ENCODE data around the gene TCOF1.

DNA sequence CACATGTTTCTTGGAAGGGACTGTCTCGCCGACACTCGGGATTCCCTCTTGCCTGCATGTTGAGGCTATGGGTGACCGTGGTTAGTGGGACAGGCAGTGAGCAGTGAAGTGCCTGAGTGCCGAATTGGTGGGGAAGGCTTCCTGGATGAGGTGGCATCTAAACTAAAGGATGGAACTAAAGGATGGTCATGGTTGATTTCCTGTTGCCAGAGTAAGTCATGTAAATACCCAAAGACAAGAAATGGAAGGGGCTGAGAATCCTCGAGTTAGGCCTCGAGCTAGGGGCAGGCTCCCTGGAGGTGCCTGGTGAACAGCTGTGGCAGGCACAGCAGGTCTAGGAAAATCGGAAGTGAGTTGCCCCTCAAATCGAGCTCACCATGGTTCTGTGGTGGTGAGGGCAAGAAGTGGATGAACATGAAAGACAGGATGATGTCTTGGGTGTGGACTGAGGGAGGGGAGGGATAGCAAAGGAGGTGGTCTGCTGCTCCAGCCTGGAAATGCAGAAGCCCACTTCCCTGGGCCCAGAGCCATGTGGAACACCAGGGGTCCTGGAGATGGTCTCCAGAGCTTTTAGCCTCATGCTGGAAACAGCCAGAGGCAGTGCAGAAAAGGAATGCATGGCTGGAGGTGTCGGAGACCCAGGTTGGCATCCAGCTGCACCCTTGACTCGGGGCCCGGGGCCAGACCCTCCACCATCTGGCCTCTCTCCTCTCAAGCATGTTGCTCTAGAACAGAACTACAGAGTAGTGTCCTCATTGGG, 43.0 kb downstream of the TCOF1 start:
- TF ChIP-seq CTCF (IDR thresholded peaks at IDR 0.05; ENCODE audit: insufficient read depth, low read depth, low read length) (no peak), EZH2 (IDR thresholded peaks at IDR 0.05; ENCODE audit: insufficient read depth, low read length) (no peak)
